Fibroblast of the aortic adventitia (primary cell): ENCODE data around the gene CD37. TPM values are rescaled to one million over a fixed set of nuclear protein-coding genes. Genes with fewer than 3 reads are reported as not detected.
"Not testable (repeated sequence)": the region's sequence is repeated elsewhere in the genome, so short reads cannot be mapped to it uniquely, and the experiment has no call there.

Experiments
- DNase-seq: peaks from one replicate; pipeline ENCODE4 v3.0.0-alpha.2; 2010; ENCODE audit warnings: low read depth
- H3K4me3 ChIP-seq: 2 replicates; pipeline ENCODE4 v1.5.1; 2011; ENCODE audit warnings: low read depth, mild to moderate bottlenecking, control low read depth, low read length, moderate library complexity
- total RNA-seq: library from RNA; depleted of rRNA; stranded (reverse); fragments of >200 nt; gene quantifications from 2 replicates; pipeline ENCODE4 v1.2.3, GENCODE V29; 2012; ENCODE audit warnings: low replicate concordance
- TF ChIP-seq, protein P1 (sequence below): IDR thresholded peaks from 2 replicates; pipeline ENCODE4 v1.5.1; 2011; ENCODE audit warnings: mild to moderate bottlenecking, low read length, control low read depth, inconsistent platforms; ENCODE audit not compliant: insufficient read depth

CD37 gene
- total RNA-seq, 1 donor = not detected

DNA sequence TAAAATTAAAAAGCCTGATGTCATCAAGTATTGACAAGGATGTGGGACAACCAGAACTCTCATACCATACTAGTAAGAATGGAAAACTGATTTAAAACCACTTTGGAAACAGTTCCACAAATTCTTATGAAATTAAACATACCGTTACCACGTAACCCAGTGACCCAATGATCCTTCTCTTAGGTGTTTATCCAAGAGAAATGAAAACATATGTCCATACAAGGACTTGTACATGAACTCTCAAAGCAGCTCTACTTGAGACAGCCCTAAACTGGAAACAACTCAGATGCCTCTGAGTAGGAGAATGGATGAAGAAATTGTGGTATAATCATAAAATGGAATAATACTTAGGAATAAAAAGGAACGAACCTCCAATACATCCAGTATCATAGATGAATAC is 37.8 kb upstream of the CD37 start:
- TF ChIP-seq, protein P1, sequence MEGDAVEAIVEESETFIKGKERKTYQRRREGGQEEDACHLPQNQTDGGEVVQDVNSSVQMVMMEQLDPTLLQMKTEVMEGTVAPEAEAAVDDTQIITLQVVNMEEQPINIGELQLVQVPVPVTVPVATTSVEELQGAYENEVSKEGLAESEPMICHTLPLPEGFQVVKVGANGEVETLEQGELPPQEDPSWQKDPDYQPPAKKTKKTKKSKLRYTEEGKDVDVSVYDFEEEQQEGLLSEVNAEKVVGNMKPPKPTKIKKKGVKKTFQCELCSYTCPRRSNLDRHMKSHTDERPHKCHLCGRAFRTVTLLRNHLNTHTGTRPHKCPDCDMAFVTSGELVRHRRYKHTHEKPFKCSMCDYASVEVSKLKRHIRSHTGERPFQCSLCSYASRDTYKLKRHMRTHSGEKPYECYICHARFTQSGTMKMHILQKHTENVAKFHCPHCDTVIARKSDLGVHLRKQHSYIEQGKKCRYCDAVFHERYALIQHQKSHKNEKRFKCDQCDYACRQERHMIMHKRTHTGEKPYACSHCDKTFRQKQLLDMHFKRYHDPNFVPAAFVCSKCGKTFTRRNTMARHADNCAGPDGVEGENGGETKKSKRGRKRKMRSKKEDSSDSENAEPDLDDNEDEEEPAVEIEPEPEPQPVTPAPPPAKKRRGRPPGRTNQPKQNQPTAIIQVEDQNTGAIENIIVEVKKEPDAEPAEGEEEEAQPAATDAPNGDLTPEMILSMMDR = no peak
- no peak for DNase-seq
- H3K4me3 ChIP-seq = no peak overlapping the region

DNA sequence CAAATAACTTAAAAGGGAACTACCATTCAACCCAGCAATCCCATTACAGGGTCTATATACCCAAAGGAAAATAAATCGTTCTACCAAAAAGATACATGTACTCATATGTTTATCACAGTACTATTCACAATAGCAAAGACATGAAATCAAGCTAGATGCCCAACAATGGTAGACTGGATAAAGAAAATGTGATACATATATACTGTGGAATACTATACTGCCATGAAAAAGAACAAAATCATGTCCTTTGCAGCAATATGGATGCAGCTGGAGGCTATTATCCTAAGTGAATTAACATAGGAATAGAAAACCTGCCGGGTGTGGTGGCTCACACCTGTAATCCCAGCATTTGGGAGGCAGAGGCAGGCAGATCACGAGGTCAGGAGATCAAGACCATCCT is 36.6 kb upstream of the CD37 start:
- DNase-seq, H3K4me3 ChIP-seq: not testable (repeated sequence)

DNA sequence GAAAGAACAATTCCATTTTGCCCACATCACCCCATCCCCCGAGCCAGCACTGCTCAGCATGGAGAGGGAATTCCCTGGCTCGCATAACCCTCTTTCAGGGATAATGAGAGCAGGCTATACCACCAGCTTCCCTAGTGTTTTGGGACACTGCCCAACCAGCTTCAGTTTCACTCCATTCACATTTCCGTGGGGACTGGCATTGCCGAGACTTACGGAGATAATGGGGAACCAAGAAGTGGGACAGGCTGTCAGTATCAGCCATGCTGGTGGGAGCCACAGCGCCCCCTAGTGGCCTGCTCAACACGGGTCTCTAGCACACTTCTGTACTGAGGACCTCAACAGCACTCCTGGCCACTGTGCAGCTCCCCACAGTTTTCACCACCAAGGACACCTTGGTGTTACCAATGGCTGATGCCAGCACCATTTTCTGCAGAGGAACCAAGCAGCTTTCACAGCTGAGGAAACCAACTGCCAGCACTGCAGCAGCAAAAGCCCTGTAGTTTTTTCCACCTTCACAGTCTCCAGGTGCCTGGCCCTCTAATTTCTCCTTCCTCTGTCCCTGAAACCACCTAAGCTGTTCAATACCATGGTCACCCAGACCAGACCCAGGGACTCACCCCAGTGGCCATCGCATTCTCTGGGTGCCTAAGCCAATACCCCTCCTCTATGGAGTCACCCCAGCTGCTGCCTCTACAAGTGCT is 33.9 kb upstream of the CD37 start:
- TF ChIP-seq, protein P1 = peak; percentile 80
- peak; percentile 51 for DNase-seq
- no peak overlapping the region for H3K4me3 ChIP-seq

DNA sequence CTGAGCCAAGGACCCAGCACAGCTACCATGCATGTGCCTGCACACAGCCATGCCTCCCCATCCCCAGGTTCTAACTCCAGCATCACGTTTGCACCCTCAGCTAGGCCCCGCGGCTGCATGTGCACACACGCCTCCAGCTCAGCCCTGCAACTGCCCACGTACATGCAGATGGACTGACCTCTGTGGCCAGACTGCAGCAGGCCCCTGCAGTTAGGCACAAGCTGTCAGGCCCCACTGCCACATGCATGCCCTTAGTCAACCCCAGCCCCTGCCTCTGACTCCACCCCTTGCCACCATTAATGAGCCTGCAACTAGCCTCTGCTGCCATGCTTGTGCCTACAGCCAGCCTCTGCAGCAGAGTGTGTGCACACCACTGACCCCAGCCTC is 33.3 kb upstream of the CD37 start:
- H3K4me3 ChIP-seq = no peak overlapping the region
- DNase-seq = no peak
- TF ChIP-seq, protein P1 = no peak

DNA sequence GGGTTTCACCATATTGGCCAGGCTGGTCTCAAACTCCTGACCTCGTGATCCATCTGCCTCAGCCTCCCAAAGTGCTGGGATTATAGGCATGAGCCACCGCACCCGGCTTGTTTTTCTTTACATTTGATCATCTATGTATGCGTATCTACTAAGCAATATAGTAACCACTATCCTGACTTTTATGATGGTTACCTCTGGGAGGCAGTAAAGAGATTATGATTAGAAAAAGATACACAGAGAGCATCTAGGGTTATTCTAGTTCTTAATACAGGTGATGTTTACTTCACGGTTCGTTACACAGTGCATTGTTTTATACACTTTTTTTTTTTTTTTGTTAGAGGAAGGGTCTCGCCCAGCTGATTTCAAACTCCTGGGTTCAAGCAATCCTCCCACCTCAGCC is 28.5 kb upstream of the CD37 start:
- not testable (repeated sequence) for DNase-seq, H3K4me3 ChIP-seq

DNA sequence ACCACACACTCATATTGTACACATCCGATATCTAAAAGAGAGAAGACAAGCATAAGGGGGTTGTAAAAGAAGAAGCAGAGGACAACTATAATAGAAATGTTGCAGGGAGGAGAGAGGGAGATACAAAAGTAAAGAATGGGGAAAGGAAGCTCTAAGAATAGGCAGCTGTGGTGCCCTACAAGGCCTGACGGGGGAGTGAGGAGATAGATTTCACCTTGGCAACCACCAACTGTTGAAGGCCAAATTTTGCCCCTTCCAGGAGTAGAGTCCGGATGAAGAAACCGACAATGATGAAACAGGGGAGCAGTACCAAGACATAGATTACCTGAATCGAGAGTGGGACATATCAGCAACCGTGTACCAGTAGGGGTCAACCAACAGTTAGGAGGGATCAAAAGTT is 26.1 kb upstream of the CD37 start:
- DNase-seq = no peak
- TF ChIP-seq, protein P1 = no peak
- H3K4me3 ChIP-seq = no peak overlapping the region

DNA sequence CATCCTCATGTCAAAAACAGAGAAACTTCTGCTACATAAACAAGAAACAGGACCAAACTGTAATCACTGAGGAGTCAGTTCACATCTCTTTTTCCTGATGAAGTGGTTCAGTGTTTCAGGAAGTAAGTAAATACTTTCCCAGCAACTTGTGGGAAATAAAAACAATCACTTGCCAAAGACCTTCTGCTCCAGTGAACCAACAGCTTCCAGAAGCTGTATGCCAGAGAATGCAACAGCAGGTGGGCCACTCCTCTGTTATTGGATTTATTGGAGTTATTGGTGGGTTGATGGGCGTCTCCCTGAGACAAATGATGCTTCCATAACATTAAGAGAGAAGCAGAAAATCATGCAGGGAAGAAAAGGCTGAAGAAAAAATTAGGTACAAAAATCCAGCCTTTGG is 20.1 kb upstream of the CD37 start:
- DNase-seq = no peak
- H3K4me3 ChIP-seq = no peak overlapping the region
- TF ChIP-seq, protein P1 = no peak

DNA sequence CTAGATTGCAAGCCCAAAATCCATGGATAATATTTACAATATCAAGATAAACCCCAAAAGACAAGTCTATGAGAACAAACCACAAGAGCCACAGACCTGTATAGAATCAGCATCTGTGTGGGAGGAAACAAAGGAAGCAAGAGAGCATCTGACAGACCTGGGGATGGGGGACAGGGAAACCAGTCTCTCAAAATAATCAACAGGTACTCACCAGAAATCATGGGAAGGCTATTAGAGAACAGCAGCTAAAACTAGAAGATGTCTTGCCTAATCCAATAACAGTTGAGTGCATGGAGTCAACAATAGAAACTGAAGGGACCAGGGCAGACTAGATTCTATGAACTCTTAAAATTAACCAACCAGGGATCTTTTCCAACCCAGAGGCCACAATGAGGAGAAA is 18.9 kb upstream of the CD37 start:
- DNase-seq = peak; percentile 8
- TF ChIP-seq, protein P1 = no peak
- no peak overlapping the region for H3K4me3 ChIP-seq
